NCI-H345 (cell line): ENCODE data around the gene TMOD4.
"Not testable (repeated sequence)": the region's sequence is repeated elsewhere in the genome, so short reads cannot be mapped to it uniquely, and the experiment has no call there.

Experiments
- DNase-seq: peaks from one replicate; lab custom pipeline; 2025; lab: John Stamatoyannopoulos, UW

TMOD4 gene

DNA sequence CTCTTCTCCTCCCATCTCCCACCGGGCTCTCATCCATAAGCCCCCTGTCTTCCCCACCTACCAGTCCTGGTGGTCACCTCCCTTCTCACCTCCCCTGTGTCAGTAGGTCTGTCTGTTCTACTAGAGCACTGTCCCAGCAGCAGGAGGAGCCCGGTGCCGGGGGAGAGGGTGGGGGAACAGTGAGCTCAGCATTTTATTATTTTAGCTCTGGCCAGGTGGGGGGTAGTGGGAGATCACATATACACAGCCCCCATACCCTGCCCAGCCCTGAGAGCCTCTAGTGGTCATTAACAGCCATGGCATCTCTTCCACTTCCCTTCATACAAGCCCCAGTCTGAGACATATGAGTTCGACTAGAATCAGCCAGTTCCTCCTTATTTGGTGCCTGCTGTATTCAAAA, at the start of gene TMOD4:
TSS of gene TMOD4 (minus strand) at position 119 of the 400 bp plus-strand sequence. CDS start 1,106 bp downstream, outside the sequence.
- DNase-seq: no peak

DNA sequence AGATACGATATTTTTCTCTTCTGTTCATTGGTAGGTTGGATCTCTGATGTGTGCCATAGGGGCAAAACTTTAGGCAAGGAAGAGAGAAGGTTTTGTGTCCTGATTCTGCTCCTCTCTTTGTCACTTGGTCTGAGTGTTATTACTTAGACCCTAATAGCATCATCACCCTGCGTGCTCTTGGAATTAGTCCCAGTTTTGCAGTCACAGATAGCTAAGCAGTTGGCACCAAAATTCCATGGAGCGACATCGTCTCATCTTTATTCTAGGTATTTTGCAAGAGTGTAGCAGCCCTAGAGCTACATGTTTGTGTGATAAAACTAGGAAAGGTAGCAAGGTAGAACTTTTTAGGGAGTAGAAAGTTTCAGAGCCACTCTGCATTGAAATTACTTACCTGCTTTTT, 46.3 kb upstream of the TMOD4 start:
- no peak for DNase-seq

DNA sequence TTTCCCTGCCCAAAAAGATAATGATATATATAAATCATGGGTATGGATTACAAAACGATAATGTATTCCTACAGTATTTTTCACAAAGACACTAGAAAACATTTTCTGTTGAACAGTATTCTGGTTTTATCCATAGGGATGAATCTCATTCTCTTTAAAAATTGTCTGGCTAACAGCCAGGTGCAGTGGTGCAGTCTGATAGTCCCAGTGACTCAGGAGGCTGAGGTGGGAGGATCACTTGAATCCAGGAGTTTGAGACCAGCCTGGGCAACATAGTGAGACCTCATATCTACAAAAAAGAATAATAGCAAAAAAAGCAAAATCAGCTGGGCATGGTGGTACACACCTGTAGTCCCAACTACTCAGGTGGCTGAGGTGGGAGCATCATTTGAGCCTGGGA, 45.8 kb upstream of the TMOD4 start:
- DNase-seq: no peak

DNA sequence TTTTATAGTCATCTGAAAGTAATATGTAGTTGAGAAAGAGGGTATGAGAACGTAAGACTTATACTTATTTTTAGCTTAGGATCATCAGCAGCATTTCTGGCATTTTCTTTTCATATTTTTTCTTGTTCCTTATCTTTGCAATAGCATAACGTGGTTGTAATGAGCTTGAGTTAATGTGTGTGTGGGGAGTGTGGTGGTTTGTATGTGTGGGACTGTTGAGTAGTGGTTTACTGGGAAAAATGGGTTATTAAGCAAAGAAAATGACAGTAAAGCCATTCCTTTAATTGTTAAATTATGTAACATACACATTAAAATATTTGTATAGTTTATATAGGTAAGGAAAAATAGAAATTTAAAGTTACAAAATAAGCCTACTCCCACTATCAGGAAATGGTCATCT, 37.8 kb upstream of the TMOD4 start:
- DNase-seq: no peak

DNA sequence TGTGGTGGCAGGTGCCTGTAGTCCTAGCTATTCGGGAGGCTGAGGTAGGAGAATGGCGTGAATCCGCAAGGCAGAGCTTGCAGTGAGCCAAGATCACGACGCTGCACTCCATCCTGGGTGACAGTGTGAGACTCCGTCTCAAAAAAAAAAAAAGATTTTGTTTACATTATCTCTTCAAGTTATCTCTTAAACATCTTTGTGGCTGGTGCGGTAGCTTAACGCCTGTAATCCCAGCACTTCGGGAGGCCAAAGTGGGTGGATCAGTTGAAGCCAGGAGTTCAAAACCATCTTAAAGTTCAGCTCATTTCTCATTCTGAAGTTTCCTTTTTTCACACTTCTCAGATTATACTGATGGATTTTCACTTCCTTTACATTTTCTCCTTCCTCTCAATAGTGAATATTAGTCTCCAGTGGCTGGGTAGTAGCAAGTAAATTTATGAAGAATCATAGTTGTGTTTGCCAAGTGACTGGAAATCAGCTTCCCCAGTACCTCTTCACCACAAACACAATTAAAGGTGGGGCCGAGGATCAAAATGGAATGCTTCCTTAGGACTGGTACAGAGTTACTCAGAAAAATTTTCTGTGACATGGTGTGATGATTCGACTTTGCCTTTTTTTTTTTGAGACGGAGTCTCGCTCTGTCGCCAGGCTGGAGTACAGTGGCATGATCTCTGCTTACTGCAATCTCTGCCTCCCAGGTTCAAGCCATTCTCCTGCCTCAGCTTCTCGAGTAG, 36.4 kb upstream of the TMOD4 start:
- no peak for DNase-seq

DNA sequence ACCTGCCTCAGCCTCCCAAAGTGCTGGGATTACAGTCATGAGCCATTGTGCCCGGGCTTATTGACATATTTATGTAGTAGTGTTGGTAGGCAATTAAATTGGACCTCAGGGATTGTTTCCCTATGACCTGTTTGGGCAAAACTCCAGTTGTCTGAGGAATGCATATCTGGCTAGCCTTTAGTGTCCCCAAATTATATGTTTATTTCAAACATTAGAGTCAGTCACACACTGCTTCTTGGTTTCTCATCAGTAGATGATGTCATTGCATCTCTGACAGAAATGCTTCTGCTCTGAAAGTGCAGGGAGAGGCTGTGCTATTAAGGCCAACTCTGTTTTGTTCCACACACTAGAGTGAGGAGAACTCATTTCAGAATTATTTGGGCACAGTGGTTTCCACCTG, 35.0 kb upstream of the TMOD4 start:
- no peak for DNase-seq

DNA sequence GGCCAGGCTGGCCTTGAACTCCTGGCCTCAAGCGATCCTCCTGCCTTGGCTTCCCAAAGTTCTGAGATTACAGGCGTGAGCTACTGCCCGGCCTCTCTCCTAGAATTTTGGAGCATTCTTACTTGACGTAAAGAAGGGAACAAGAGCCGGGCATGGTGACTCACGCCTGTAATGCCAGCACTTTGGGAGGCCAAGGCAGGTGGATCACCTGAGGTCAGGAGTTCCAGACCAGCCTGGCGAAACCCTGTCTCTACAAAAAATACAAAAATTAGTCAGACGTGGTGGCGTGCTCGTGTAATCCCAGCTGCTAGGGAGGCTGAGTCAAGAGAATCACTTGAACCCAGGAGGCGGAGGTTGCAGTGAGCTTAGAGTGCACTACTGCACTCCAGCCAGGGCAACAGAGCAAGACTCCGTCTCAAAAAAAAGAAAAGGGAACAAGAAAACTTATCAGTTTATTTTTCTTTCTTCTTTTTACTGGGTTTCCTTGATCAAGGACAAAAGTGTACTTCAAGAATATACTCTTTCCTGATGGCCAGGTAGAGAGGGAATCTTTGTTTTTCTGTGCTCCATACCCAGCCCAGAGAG, 29.7 kb upstream of the TMOD4 start:
- not testable (repeated sequence) for DNase-seq

DNA sequence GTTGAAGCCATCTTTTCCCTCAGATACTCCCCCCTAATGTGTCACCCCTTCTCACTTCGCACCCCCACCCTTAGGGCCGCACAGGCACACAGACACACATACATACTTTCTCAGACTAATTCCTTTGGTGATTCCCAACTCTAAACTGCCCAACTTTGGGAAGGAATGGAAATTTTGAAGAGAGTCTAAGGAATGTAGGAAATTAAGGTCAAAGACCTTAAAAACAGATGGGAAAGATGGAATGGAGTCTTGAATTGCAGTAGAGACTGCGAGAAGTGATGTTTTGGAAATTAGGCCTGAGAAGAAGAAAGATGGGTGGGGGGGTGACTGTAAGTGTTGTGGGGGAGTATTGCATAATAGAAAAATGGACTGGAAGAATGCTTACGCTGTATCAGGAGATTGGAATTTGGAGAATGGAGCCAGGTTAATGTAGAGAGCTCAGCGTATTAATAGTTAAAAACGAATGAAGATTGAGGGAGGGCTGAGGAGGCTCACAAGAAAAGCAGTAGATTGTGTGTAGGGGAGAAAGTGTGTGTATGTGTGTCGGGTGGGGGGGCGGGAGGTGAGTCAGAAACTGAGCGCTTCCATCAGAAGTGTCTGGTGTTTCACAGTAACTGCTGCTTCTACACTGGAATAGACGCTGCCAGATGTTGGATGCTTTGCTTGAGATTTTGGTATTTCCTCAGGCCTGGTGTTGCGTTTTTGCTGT, 24.2 kb upstream of the TMOD4 start:
- no peak for DNase-seq

DNA sequence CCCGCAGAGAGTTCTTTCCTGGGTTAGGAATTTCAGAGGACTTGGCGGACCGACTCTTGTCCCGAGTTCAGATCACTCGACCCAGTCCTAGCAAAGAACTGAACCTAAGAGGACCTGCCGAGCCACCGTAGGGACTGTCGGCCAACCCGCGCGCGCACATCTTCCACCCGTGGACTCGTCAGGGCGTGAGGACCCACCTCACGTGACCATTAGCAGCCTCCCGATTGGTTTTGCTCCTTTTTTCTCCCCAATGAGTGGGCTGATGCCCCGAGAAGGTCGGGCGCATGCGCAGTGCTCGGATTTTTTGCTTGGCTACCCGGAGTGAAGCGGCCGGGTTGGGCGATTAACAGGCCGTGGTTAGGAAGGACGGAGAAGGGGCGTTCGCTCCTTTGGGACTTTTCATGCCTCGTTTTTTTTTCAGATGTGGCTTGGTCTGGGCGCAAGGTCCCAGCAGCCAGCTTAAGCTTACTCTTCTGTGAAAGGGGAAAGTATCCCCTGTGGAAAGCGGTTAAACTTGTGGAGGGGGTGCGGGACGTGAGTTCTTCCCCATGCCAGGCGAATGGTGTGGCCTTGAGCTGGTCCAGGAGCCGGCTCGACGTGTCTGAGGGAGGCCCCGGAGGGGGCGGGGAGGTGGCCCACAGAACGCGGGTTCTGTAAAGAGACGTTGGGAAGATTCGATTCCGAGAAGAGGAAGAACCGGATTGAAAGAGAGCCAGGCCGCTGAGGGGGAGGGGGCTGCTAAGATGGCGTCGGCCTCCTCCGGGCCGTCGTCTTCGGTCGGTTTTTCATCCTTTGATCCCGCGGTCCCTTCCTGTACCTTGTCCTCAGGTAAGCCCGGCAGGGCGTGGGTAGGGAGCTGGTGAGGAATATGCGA, 22.7 kb upstream of the TMOD4 start, which contains the start of gene PIP5K1A:
TSS of gene PIP5K1A (plus strand) at position 299 of the 874 bp plus-strand sequence. CDS start at position 744, 445 bp downstream.
- DNase-seq: peak; percentile 100

DNA sequence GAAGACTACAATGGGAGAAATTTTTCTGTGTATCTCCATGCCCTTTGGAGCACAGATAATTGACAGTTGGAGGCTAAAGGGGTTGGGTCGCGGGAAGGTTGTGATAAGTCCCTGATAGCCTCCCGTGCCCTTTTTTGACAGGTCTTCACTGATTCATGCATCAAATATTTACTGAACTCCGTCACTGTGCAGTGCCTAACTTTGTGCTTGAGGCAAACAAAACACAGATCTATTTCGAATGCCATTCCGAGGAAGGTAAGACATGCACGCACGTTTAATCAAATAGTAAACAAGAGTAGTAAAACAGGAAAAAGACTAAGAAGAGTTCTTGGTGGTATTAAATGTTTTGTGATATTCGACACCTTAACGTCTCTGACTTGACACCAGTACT, 22.1 kb upstream of the TMOD4 start:
- DNase-seq: peak; percentile 79

DNA sequence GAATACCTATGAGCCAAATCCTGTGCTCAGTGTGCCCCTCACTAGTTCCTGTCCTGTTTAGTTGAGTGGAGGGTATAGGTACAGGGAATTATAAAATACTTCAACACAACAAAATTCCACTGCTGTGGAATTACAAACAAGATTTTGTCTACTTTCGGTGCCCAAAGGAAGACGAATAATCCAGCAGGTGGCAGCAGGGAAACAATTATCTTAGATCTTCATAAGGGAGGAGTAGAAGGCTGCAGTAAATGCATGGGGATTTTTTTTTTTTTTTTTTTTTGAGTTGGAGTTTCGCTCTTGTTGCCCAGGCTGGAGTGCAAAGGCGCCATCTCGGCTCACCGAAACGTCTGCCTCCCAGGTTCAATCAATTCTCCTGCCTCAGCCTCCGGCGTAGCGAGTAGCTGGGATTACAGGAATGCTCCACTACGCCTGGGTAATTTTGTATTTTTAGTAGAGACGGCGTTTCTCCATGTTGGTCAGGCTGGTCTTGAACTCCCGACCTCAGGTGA, 20.6 kb upstream of the TMOD4 start:
- DNase-seq: peak; percentile 94

DNA sequence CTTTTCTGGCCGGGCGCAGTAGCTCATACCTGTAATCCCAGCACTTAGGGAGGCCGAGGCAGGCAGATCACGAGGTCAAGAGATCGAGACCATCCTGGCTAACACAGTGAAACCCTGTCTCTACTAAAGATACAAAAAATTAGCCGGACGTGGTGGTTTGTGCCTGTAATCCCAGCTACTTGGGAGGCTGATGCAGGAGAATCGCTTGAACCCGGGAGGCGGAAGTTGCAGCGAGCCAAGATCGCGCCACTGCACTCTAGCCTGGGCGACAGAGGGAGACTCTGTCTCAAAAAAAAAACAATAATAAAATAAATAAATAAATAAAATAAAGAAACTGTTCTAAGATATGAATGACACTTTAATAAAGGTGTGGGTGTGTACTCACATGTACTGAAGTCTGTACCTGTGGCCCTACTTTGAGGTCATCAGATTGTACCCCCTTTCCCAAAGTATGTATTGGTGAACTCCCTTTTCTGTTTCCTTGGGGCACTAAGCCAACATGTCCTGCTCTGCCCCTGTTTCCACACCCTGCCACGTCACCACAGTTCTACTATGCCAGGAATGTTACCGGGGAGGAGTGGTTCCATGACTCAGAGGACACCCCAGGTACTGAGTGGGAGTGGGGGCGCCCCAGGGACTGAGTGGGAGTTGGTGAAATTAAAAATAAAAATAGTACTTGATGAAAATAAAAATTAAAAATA, 19.3 kb upstream of the TMOD4 start:
- DNase-seq: not testable (repeated sequence)

DNA sequence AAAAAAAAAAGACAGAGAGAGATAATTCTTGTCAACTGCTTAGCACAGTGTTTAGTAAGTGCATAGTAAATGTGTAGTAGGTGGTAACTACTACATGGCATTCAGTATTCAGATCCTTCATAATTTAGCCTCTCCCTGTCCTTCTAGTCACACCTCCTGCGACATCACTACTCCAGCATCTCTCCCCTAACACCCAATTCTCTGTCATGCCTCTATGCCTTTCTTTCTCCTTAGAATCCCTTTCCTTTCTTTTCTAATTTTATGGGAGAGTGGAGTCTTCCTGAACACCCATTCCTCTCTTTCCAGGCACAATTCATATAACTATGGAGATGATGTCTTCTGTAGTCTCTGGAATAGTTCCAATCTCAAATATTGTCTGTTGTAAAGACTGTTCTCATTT, 18.1 kb upstream of the TMOD4 start:
- no peak for DNase-seq

DNA sequence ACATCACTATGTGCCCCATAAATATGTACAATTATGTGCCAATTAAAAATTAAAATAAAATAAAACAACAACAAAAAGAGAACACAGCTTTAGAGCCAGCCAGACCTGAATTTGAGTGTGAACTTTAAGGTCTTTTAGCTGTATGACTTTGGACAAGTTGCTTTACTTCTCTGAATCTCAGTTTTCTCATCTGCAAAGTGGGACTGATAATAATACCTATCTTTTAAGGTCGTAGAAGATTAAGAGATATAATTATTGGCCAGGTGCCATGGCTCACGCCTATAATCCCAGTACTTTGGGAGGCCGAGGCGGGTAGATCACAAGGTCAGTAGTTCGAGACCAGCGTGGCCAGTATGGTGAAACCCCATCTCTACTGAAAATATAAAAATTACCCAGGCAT, 17.5 kb upstream of the TMOD4 start:
- DNase-seq: no peak

DNA sequence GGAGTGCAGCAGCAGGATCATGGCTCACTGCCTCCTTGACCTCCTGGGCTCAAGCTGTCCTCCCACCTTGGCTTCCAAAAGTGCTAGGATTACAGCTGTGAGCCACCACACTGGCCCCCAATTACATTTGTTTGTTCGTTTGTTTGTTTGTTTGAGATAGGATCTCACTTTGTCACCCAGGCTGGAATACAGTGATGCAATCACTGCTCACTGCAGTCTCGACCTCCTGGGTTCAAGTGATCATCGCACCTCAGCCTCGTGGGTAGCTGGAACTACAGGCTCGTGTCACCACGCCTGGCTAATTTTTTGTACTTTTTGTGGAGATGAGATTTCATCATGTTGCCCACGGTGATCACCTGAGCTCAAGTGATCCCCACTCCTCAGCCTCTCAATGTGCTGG, 16.3 kb upstream of the TMOD4 start:
- DNase-seq: no peak

DNA sequence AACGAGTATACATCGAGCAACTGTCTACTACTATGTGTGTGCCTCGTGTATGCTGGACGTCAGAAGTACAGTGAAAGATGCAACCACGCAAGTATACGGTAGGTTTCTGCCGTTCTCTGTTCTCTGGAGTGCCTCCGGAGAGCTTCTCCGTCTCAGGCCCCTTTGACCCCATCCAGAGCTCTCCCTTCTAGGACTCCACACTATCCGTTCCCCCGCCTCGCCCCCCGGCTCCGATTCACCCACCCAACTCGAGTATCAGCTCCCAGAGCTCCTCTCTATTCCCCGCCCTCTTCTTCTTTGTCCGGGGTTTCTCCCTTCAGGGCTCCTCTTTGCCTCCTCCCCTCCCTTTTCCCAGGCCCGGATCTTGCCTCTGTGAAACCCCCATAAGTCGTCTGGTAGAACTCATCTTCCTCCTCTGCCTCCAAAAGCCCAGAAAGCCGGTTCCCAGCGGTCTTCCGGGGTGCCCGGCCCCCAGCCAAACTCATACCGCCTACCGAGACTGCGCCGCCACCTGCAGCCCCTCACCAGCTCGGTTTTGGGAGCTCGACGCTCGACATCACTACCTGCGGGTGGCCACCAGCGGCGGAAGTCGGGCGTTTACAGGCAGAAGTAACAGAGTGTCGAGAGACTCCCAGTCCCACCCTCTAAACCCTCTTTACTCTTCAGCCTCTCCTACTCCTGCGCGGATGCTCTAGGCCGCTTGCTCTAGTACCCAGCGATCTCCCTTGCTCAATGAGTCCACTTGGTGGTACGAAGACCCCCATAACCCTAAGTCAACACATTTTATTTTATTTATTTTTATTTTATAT, 14.1 kb upstream of the TMOD4 start, which contains the start of gene VPS72:
TSS of gene VPS72 (minus strand) at position 561 of the 809 bp plus-strand sequence. CDS start at position 485, 76 bp downstream.
- peak; percentile 99 for DNase-seq

DNA sequence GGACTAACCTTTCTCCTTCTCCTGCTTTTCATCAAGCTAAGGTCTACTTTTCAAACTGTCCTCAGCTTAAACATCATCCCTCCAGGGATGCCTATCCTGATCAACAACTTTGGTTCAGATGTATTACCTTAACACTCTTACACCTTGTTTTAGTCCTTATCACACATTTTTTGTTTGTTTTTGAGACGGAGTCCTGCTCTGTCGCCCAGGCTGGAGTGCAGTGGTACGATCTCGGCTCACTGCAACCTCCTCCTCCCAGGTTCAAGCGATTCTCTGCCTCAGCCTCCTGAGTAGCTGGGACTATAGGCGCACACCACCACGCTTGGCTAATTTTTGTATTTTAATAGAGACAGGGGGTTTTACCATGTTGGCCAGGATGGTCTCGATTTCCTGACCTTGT, 12.9 kb upstream of the TMOD4 start:
- DNase-seq: not testable (repeated sequence)

DNA sequence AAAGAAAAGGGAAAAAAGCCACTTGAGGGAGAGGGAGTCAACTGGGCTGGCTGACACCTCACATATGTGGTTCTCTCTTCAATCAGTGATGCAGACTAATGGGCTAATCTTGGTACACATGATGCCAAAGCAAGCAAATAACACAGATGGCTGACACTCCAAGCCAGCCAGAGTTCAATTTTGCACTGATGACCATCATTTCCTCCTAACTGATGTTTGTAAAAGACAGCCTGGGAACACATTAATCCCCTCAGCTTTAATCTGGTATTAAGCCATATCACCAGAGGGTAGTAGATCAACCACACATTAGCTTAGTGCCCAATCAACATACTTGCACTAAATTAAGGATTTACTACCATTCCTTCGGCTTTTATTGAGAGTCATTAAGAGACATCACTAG, 11.4 kb upstream of the TMOD4 start:
- no peak for DNase-seq

DNA sequence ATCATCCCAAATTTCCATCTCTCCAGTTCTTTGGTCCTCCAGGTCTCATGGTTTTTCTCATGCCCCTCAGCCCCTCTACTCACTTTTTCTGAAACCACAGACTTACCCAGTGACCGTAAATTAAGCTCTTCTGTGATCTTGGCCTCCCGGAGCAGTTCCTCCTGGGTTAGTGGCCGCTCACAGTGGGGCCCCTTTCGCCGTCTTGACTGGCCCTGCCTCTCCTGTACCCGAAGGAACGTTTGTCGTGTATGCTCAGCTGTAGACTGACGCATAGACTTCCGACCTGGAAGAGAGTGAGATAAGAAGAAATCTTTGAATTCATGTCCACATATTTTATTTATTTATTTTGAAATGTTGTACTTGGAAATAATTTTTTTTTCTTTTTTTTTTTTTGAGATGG, 8.4 kb upstream of the TMOD4 start:
- DNase-seq: no peak

DNA sequence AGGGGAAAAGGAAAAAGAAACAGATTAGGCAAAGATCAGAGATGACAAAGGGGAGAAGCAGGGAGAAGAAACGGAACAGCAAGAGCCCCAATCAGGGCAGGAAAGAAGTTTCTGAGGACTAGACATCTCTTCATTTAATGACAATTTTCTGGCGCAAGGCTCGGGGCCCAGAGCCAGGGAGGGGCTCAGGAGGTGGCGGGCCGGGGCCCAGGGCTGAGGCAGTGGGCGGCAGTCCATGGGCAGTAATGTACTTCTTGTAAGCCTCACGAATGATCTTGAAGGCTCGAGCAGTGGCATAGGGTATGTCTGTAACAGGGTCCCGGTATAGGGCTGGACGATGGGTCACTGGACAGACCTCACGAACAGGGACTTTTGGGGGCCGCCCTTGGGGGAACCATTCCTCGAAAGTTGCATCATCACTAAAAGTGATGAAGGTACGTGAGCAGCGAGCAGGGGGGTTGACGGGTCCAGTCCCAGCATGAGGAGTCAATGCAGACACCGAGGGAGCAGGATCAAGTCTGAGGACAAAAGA, 799 bp upstream of the TMOD4 start:
- DNase-seq: no peak
